ELF-1 (cell line): ENCODE data around the gene PIK3CB.
"Not testable (repeated sequence)": the region's sequence is repeated elsewhere in the genome, so short reads cannot be mapped to it uniquely, and the experiment has no call there.

Experiments
- DNase-seq: peaks from one replicate; pipeline ENCODE4 v3.0.0-alpha.2; 2016; ENCODE audit warnings: low read depth, low spot score

The PIK3CB gene

GRCh38 chr3:138761002-138761401, 73.7 kb downstream of the PIK3CB start:
- no peak for DNase-seq

GRCh38 chr3:138748190-138748589, 86.5 kb downstream of the PIK3CB start:
- DNase-seq, result no peak

- DNase-seq, result no peak
Observed at GRCh38 chr3:138747225-138747624, 87.5 kb downstream of the PIK3CB start.

DNA sequence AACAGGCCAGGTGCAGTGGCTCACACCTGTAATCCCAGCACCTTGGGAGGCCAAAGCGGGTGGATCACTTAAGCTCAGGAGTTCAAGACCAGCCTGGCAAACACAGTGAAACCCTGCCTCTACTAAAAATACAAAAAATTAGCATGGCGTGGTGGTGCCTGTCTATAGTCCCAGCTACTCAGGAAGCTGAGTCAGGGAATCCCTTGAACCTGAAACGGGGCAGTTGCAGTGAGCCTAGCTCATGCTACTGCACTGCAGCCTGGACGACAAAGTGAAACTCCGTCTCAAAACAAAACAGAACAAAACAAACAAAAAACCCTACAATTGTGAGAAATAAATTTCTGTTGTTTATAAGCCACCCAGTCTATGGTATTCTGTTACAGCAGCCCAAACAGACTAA, 94.7 kb downstream of the PIK3CB start:
- no peak for DNase-seq

GRCh38 chr3:138732456-138732855, 102.3 kb downstream of the PIK3CB start:
- no peak for DNase-seq

- DNase-seq, result no peak
Observed at GRCh38 chr3:138726946-138727730, 107.6 kb downstream of the PIK3CB start.

- DNase-seq, result not testable (repeated sequence)
Observed at GRCh38 chr3:138726042-138726441, 108.7 kb downstream of the PIK3CB start.

GRCh38 chr3:138725116-138725515, 109.6 kb downstream of the PIK3CB start:
- no peak for DNase-seq

GRCh38 chr3:138724443-138724842, 110.3 kb downstream of the PIK3CB start:
- no peak for DNase-seq

- DNase-seq, result no peak
Observed at GRCh38 chr3:138718849-138719248, 115.9 kb downstream of the PIK3CB start.

DNA sequence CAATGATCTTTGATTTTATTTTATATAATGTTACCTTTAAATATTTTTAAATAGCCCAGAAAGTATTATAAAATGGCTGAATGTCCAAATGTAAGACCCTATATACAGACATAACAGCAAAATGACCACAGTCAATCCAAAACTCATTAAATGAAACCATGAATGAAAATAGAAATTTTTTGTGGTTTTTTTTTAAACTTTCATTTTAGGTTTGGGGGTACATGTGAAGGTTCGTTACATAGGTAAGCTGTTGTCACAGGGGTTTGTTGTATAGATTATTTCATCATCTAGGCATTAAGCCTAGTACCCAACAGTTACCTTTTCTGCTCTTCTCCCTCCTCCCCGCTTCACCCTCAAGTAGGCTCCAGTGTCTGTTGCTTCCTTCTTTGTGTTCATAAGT, 117.4 kb downstream of the PIK3CB start:
- DNase-seq, result no peak

GRCh38 chr3:138712086-138712485, 122.6 kb downstream of the PIK3CB start:
- DNase-seq, result no peak

DNA sequence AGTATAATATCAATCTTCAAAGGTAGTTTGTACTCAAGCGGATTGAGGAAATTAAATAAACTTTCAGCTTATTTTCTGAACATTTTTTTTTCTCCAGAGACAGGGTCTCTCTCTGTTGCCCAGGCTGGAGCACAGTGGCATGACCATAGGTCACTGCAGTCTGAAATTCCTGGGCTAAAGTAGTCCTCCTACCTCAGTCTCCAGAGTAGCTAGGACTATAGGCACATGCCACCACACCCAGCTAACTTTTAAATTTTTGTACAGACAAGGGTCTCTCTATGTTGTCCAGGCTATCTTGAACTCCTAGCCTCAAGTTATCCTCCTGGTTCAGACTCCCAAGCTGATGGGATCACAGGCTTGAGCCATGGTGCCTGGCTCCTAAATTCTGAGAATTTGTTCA, 129.1 kb downstream of the PIK3CB start:
- no peak for DNase-seq

DNA sequence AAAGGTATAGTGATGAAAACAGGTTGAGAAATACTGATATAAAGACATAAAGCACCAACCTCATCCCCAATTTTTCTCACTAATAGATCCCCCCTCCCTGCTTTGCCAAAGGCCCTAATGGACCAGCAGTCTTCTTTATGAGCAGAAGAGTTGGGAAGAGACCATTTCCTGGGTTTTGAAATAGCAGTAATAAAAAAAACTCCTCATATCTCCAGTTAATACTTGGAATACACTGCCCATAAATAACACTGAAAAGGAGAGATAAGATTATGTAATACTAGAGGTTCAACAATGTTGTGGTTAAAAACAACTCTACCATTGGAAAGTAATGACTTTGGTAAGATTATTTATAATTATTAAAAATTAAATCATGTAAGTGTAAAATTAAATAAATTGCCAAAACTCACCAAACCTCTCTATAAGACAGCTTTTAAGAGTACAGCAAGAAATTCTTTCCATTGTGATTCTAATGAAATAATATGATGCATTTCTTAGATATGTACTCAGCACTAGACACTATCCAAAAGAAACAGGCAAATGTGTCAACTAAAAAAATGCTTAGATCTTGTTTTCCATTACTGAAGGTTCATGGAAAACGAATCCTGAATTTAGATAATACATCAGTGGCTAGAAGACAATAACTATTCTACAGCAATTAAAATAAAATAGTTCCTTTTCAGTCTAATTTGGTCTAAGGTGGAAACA, 137.9 kb downstream of the PIK3CB start:
- DNase-seq, result no peak

GRCh38 chr3:138694287-138695007, 140.3 kb downstream of the PIK3CB start:
- peak; percentile 4 for DNase-seq

DNA sequence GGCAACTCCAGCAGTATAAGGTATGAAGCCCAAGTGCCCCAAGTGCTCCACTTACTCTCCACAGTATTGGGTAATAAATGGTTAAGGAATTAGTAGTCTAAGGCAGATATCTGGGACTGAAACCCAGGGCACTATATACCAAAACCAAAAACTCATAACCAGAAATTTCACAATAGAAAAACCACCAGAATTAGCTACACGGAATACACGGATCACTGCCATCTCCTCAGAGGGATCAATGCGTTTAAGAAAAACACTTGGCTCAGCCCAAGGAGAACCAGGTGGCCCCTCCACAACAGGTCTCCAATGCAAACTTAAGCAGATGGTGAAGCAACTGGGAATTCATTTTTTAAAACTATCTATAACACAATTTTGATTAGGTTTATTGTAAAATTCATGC, 142.6 kb downstream of the PIK3CB start:
- no peak for DNase-seq

- no peak for DNase-seq
Observed at GRCh38 chr3:138691351-138691750, 143.4 kb downstream of the PIK3CB start.

DNA sequence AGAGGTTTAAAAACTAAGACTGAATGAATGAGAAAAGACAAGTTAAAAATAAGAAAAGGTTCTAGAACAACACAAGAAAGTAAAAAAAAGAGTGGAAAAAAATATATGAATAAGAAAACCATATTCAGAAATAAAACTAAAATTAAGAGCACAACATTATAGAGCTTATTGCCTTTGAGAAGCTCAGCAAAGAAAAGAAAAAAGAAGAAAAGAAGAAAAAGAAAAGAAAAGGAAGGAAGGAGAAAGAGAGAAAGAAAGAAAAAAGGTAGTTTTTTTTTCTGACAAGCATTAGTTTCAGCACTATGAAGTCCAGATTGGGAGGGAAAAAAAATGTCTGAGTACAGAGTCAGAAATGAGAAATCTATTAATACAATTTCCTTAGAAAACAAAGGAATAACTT, 144.7 kb downstream of the PIK3CB start:
- DNase-seq, result no peak

DNA sequence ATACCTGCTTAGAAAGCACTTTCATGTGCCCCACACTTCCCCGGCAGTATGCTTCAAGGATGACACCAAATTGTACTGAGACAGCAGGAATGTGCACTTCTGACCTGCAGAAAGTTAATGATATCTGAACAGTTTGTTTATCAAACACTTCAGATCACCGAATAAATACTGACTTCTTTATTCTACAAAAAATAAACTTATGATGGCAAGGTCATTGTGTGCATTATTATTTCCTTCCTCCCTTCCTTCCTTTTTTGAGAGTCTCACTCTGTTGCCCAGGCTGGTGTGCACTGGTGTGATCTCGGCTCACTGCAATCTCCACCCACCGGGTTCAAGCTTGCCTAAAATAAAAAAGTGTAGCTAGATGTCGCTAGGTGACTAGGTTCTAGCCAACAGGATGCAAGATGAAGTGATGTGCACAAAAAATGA, 145.8 kb downstream of the PIK3CB start:
- DNase-seq, result no peak

DNA sequence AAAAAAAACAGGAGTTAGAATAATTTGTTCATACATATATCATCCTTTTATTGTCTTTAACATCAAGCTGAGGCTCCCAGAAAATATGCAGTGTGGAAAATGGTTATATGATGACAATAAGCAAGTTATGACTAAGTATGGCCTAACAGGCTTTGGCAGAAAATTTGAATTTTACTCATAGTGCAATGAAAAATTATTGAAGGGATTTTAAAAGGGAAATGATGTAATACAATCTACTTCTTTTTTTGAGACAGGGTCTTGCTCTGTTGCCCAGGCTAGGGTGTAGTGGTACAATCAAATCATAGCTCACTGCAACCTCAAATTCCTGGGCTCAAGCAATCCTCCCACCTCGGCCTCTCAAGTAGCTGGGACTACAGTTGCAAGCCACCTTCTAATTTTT, 147.5 kb downstream of the PIK3CB start:
- no peak for DNase-seq

DNA sequence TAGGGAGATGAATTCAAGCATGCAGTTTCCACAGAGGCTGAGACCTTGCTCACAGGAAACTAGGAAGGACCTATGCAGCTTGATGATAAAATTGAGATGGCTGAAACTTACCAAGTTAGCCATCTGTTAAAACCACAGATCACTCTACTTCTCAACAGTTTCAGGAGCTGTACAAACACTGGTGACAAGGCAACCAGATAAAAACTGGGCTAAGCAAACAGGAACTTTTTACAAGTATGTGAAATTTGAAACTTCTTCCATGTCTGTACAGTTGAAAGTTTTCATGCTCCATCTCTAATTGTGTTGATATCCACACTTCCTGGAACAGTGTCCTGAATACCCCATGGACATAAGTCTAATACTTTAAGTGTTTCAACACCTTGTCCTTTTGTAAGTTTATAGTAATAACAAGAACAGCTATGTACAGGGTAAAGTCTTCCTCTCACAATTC, 147.9 kb downstream of the PIK3CB start:
- no peak for DNase-seq

- no peak for DNase-seq
Observed at GRCh38 chr3:138684396-138684795, 150.3 kb downstream of the PIK3CB start.
